HCT116 (cell line): ENCODE data around the gene ZFYVE16. TPM values are rescaled to one million over a fixed set of nuclear protein-coding genes. Genes with fewer than 3 reads are reported as not detected.
"Not testable (repeated sequence)": the region's sequence is repeated elsewhere in the genome, so short reads cannot be mapped to it uniquely, and the experiment has no call there.

ENCODE experiments used
- ATAC-seq: fragments of 200-7000 bp; cut with Tn5 transposase; 2 replicates; pipeline ENCODE4 v1.9.1; 2020; ENCODE audit warnings: mild to moderate bottlenecking, moderate library complexity
- BruUV-seq: library from RNA; stranded (reverse); fragments of 400-500 nt; replicated peaks from 2 replicates; lab custom pipeline; 2021; lab: Mats Ljungman, UMichigan
- CTCF ChIA-PET: fragments of 300-600 bp; sonication (Branson Sonifier 250); formaldehyde crosslinking; loops from one replicate; lab custom pipeline; 2021; ENCODE audit warnings: antibody characterized with exemption; lab: Charles Lee
- POLR2A ChIA-PET: fragments of 300-600, 350-600 bp; sonication (Branson Sonifier 250); formaldehyde crosslinking; loops from one replicate; lab custom pipeline; 2021; ENCODE audit warnings: antibody characterized with exemption; lab: Charles Lee
- RAD21 ChIA-PET, 2 experiments: fragments of 300-600 bp; sonication (Branson Sonifier 250); formaldehyde crosslinking; loops; one replicate each; lab custom pipeline; 2023; ENCODE audit warnings: low total read pairs in 2 of 2; ENCODE audit not compliant: uncharacterized antibody in 2 of 2, unreplicated experiment in 2 of 2, low non-redundant PET in 1 of 2; lab: Charles Lee
- DNase-seq: peaks from one replicate; pipeline ENCODE4 v3.0.0-alpha.2; 2010; ENCODE audit warnings: low read depth, low spot score
- H2AFZ ChIP-seq: fragments of 200-600 bp; shearing (Covaris generic), sonication (generic); 2 replicates; pipeline ENCODE4 v1.6.1; 2017; ENCODE audit warnings: low read depth, mixed run types, mixed read lengths, antibody characterized with exemption, low read length; ENCODE audit not compliant: poor library complexity, severe bottlenecking
- H3K27ac ChIP-seq: 2 replicates; pipeline ENCODE4 v1.5.1; 2012; ENCODE audit warnings: low read depth, low read length
- H3K27me3 ChIP-seq: fragments of 200-600 bp; sonication (generic); 2 replicates; pipeline ENCODE4 v1.6.1; 2016; ENCODE audit warnings: mixed run types, low read length, mixed read lengths; ENCODE audit not compliant: insufficient read depth
- H3K36me3 ChIP-seq, 2 experiments: fragments of 200-500 bp in 1 of 2; fragments of 200-600 bp in 1 of 2; sonication (Bioruptor generic) in 1 of 2; sonication (generic) in 1 of 2; 2 replicates each; pipeline versions ENCODE4 v1.5.1 to v1.6.1; 2014 to 2016; ENCODE audit warnings: low read length in 2 of 2, inconsistent platforms in 1 of 2, mixed read lengths in 1 of 2, mixed run types in 1 of 2; ENCODE audit not compliant: insufficient read depth in 2 of 2, control insufficient read depth in 1 of 2
- H3K4me1 ChIP-seq, 2 experiments: fragments of 200-600 bp in 1 of 2; sonication (generic) in 1 of 2; 2 replicates each; pipeline versions ENCODE4 v1.5.1 to v1.6.1; 2012 to 2017; ENCODE audit warnings: low read length in 2 of 2, inconsistent platforms in 1 of 2, mild to moderate bottlenecking in 1 of 2, mixed read lengths in 1 of 2, mixed run types in 1 of 2, moderate library complexity in 1 of 2; ENCODE audit not compliant: insufficient read depth in 2 of 2, control insufficient read depth in 1 of 2
- H3K4me2 ChIP-seq: fragments of 200-600 bp; sonication (generic); 2 replicates; pipeline ENCODE4 v1.6.1; 2017; ENCODE audit warnings: mixed run types, low read length, mixed read lengths
- H3K4me3 ChIP-seq, 2 experiments: fragments of 200-600 bp in 1 of 2; sonication (generic) in 1 of 2; replicated peaks in 1 of 2; 2 replicates each; pipeline ENCODE4 v1.5.1; 2011 to 2016; ENCODE audit warnings: low read length in 2 of 2, control low read depth in 1 of 2, low read depth in 1 of 2, mild to moderate bottlenecking in 1 of 2, mixed read lengths in 1 of 2, mixed run types in 1 of 2
- H3K79me2 ChIP-seq: fragments of 200-600 bp; sonication (generic); 2 replicates; pipeline ENCODE4 v1.6.1; 2017; ENCODE audit warnings: mild to moderate bottlenecking, mixed run types, low read length, moderate library complexity, mixed read lengths; ENCODE audit not compliant: insufficient read depth
- H3K9ac ChIP-seq: fragments of 200-600 bp; sonication (generic); 2 replicates; pipeline ENCODE4 v1.6.1; 2016; ENCODE audit warnings: low read length, mixed read lengths
- H3K9me2 ChIP-seq: fragments of 200-600 bp; sonication (generic), shearing (Covaris generic); 2 replicates; pipeline ENCODE4 v1.6.1; 2017; ENCODE audit warnings: mixed run types, mild to moderate bottlenecking, moderate library complexity; ENCODE audit not compliant: insufficient read depth
- H3K9me3 ChIP-seq, 2 experiments: fragments of 200-500 bp in 1 of 2; fragments of 200-600 bp in 1 of 2; sonication (Bioruptor generic) in 1 of 2; sonication (generic) in 1 of 2; 2 replicates each; pipeline ENCODE4 v1.6.1; 2014 to 2017; ENCODE audit warnings: low read length in 2 of 2, mixed read lengths in 2 of 2, inconsistent platforms in 1 of 2, low read depth in 1 of 2, mild to moderate bottlenecking in 1 of 2, mixed run types in 1 of 2, moderate library complexity in 1 of 2; ENCODE audit not compliant: control insufficient read depth in 1 of 2, insufficient read depth in 1 of 2
- H4K20me1 ChIP-seq: fragments of 200-600 bp; sonication (generic), shearing (Covaris generic); 2 replicates; pipeline ENCODE4 v1.6.1; 2017; ENCODE audit warnings: mixed run types, mild to moderate bottlenecking, moderate library complexity; ENCODE audit not compliant: insufficient read depth
- ATF3 ChIP-seq: IDR thresholded peaks from 2 replicates; pipeline ENCODE4 v1.6.1; 2012
- CBX3 ChIP-seq: IDR thresholded peaks from 2 replicates; pipeline ENCODE4 v1.6.1; 2012; ENCODE audit warnings: low read depth
- CEBPB ChIP-seq: IDR thresholded peaks from 2 replicates; pipeline ENCODE4 v1.6.1; 2012; ENCODE audit warnings: low read depth
- CTCF ChIP-seq, 3 experiments: fragments of 200-600 bp in 1 of 3; sonication (generic) in 1 of 3; IDR thresholded peaks in 2 of 3; conservative IDR thresholded peaks in 1 of 3; 2 replicates each; pipeline ENCODE4 v1.5.1; 2012 to 2017; ENCODE audit warnings: low read depth in 2 of 3, low read length in 2 of 3, antibody characterized with exemption in 1 of 3, borderline replicate concordance in 1 of 3, control low read depth in 1 of 3, mild to moderate bottlenecking in 1 of 3, mixed read lengths in 1 of 3, mixed run types in 1 of 3, moderate library complexity in 1 of 3; ENCODE audit not compliant: insufficient read depth in 1 of 3
- EGR1 ChIP-seq: IDR thresholded peaks from 2 replicates; pipeline ENCODE4 v1.6.1; 2012; ENCODE audit warnings: low read depth
- ELF1 ChIP-seq: IDR thresholded peaks from 2 replicates; pipeline ENCODE4 v1.6.1; 2012; ENCODE audit warnings: low read depth, borderline replicate concordance
- POLR2A ChIP-seq: IDR thresholded peaks from 2 replicates; pipeline ENCODE4 v1.7.0; 2011; ENCODE audit warnings: borderline replicate concordance; ENCODE audit not compliant: insufficient read depth, insufficient read length; ENCODE audit errors: extremely low read depth
- POLR2AphosphoS5 ChIP-seq: IDR thresholded peaks from 2 replicates; pipeline ENCODE4 v1.6.1; 2011; ENCODE audit warnings: mild to moderate bottlenecking, low read depth, low read length, moderate library complexity
- SP1 ChIP-seq: IDR thresholded peaks from 2 replicates; pipeline ENCODE4 v1.6.1; 2012; ENCODE audit warnings: low read depth
- ZNF274 ChIP-seq: fragments of 200-500 bp; sonication (Bioruptor generic); IDR thresholded peaks from 2 replicates; pipeline ENCODE4 v1.6.1; 2014; ENCODE audit warnings: mild to moderate bottlenecking, low read depth, low read length, inconsistent platforms
- intact Hi-C: fragments of 100-400 bp; cut with micrococcal nuclease; formaldehyde crosslinking; loops from 2 replicates; pipeline ENCODE4 v1.10.0; 2022
- total RNA-seq: library from RNA; stranded (reverse); gene quantifications from one replicate; pipeline ENCODE4 v1.2.1, GENCODE V29; 2021; ENCODE audit not compliant: unreplicated experiment

The ZFYVE16 gene
- total RNA-seq, 1 experiment from 2014 or later: 24.2 TPM

- H4K20me1 ChIP-seq, H3K9me3 ChIP-seq, H3K36me3 ChIP-seq, POLR2A ChIA-PET, H3K27me3 ChIP-seq, CTCF ChIA-PET, DNase-seq, H3K27ac ChIP-seq, BruUV-seq, H3K4me1 ChIP-seq, intact Hi-C loops, H3K9ac ChIP-seq, H3K4me2 ChIP-seq, H3K4me3 ChIP-seq, RAD21 ChIA-PET, H3K9me2 ChIP-seq, H2AFZ ChIP-seq, ATAC-seq: not testable (repeated sequence)
- H3K79me2 ChIP-seq: peaks cover 55% of the 10 kb centered on the region
Measured at GRCh38 chr5:80424365-80424764, 16.5 kb downstream of the ZFYVE16 start.

GRCh38 chr5:80435476-80435875 lies 27.6 kb downstream of the ZFYVE16 start:
- intact Hi-C loops: no loop called here
- no peak overlapping the region for H3K27ac ChIP-seq
- ChIA-PET POLR2A (no interaction called here), RAD21 (no interaction called here), CTCF (no interaction called here)
- H3K4me2 ChIP-seq: no peak overlapping the region
- no peaks in the 10 kb centered on the region for H3K4me1 ChIP-seq
- no peak for TF ChIP-seq CEBPB
- TF ChIP-seq ZNF274: no peak
- no peak for TF ChIP-seq POLR2A
- TF ChIP-seq SP1: no peak
- no peak for TF ChIP-seq POLR2AphosphoS5
- TF ChIP-seq CTCF (IDR thresholded peaks at IDR 0.05 in 2 of 3, conservative IDR thresholded peaks at IDR 0.05 in 1 of 3; ENCODE audit: borderline replicate concordance in 1 of 3, insufficient read depth in 1 of 3, low read depth in 2 of 3, low read length in 2 of 3): no peak
- no peak for TF ChIP-seq EGR1
- TF ChIP-seq ELF1: no peak
- TF ChIP-seq CBX3: no peak
- TF ChIP-seq ATF3: no peak
- BruUV-seq: no TSS peak
- 0 out of 2 replicates have a peak, but pooled peaks cover 8% of the 10 kb centered on the region for H3K79me2 ChIP-seq
- no peaks in the 10 kb centered on the region for H4K20me1 ChIP-seq
- H2AFZ ChIP-seq: no peak overlapping the region
- no peaks in the 10 kb centered on the region for H3K9me3 ChIP-seq
- DNase-seq (no peak), ATAC-seq (no peak)
- no peak overlapping the region for H3K4me3 ChIP-seq
- no peak overlapping the region for H3K9ac ChIP-seq
- H3K36me3 ChIP-seq: 0 out of 4 replicates have a peak, but pooled peaks cover 2 to 11% of the 10 kb centered on the region in 2 experiments
- H3K27me3 ChIP-seq: no peaks in the 10 kb centered on the region
- H3K9me2 ChIP-seq: no peaks in the 10 kb centered on the region
